GM23338 (cell line): Measurements from ENCODE around the gene MYNN. TPM values are rescaled to one million over a fixed set of nuclear protein-coding genes. Genes with fewer than 3 reads are reported as not detected.

Experiments
- ATAC-seq: fragments of 200-7000 bp; cut with Tn5 transposase; 3 replicates; pipeline ENCODE4 v1.9.1; 2020
- DNase-seq: peaks from one replicate; pipeline ENCODE4 v3.0.0-alpha.2; 2015; ENCODE audit warnings: low spot score
- H2AFZ ChIP-seq: fragments of 200-600 bp; sonication (generic); 2 replicates; pipeline ENCODE4 v1.8.0; 2016; ENCODE audit warnings: antibody characterized with exemption, mild to moderate bottlenecking, moderate library complexity
- H3F3A ChIP-seq: fragments of 200-600 bp; sonication (generic); replicated peaks from 2 replicates; pipeline ENCODE4 v1.8.0; 2017; ENCODE audit warnings: antibody characterized with exemption, mixed run types, low read depth
- H3K27ac ChIP-seq: fragments of 200-600 bp; sonication (generic); 2 replicates; pipeline ENCODE4 v1.6.1; 2016; ENCODE audit warnings: low read depth
- H3K27me3 ChIP-seq: fragments of 200-600 bp; sonication (generic); 2 replicates; pipeline ENCODE4 v1.8.0; 2016; ENCODE audit warnings: mild to moderate bottlenecking, mixed run types, moderate library complexity; ENCODE audit not compliant: insufficient read depth
- H3K36me3 ChIP-seq: fragments of 200-600 bp; sonication (generic); 2 replicates; pipeline ENCODE4 v1.8.0; 2016; ENCODE audit warnings: mild to moderate bottlenecking; ENCODE audit not compliant: insufficient read depth
- H3K4me1 ChIP-seq: fragments of 200-600 bp; sonication (generic); 2 replicates; pipeline ENCODE4 v1.8.0; 2016; ENCODE audit warnings: mild to moderate bottlenecking, moderate library complexity; ENCODE audit not compliant: insufficient read depth
- H3K4me2 ChIP-seq: fragments of 200-600 bp; sonication (generic); 2 replicates; pipeline ENCODE4 v1.7.1; 2017; ENCODE audit warnings: mixed run types
- H3K4me3 ChIP-seq: fragments of 200-600 bp; sonication (generic); 2 replicates; pipeline ENCODE4 v1.6.1; 2016; ENCODE audit warnings: mixed run types
- H3K79me2 ChIP-seq: fragments of 200-600 bp; sonication (generic); replicated peaks from 2 replicates; pipeline ENCODE4 v1.8.0; 2017; ENCODE audit warnings: mild to moderate bottlenecking; ENCODE audit not compliant: insufficient read depth
- H3K9me2 ChIP-seq: fragments of 200-600 bp; sonication (generic); 2 replicates; pipeline ENCODE4 v1.8.0; 2017; ENCODE audit not compliant: insufficient read depth
- H4K20me1 ChIP-seq: fragments of 200-600 bp; sonication (generic); replicated peaks from 2 replicates; pipeline ENCODE4 v1.8.0; 2017; ENCODE audit warnings: mild to moderate bottlenecking; ENCODE audit not compliant: insufficient read depth
- H3K27ac Mint-ChIP-seq: 2 replicates; pipeline ENCODE4 v1.8.0; 2020; ENCODE audit warnings: inconsistent platforms, mild to moderate bottlenecking, moderate library complexity, mixed read lengths
- H3K27me3 Mint-ChIP-seq: 3 replicates; pipeline ENCODE4 v1.8.0; 2022; ENCODE audit warnings: low read depth, mild to moderate bottlenecking, moderate library complexity, mixed read lengths, inconsistent platforms; ENCODE audit not compliant: insufficient read depth, poor library complexity
- H3K36me3 Mint-ChIP-seq: 3 replicates; pipeline ENCODE4 v1.8.0; 2021; ENCODE audit warnings: low read depth, mild to moderate bottlenecking, inconsistent platforms, moderate library complexity, mixed read lengths
- H3K4me1 Mint-ChIP-seq: 3 replicates; pipeline ENCODE4 v1.8.0; 2020; ENCODE audit warnings: mild to moderate bottlenecking, inconsistent platforms, mixed read lengths
- H3K4me3 Mint-ChIP-seq: 3 replicates; pipeline ENCODE4 v1.8.0; 2021; ENCODE audit warnings: moderate library complexity, mild to moderate bottlenecking, inconsistent platforms, mixed read lengths
- H3K9me3 Mint-ChIP-seq: 3 replicates; pipeline ENCODE4 v1.8.0; 2020; ENCODE audit warnings: moderate library complexity, mild to moderate bottlenecking, inconsistent platforms, mixed read lengths
- NANOG ChIP-seq: IDR thresholded peaks from 2 replicates; pipeline ENCODE4 v1.6.1; 2016; ENCODE audit warnings: antibody characterized with exemption, borderline replicate concordance
- REST ChIP-seq: IDR thresholded peaks from one replicate; pipeline ENCODE4 v1.6.1; 2018; ENCODE audit warnings: antibody characterized with exemption; ENCODE audit not compliant: unreplicated experiment
- STAT1 ChIP-seq: IDR thresholded peaks from one replicate; pipeline ENCODE4 v1.6.1; 2016; ENCODE audit warnings: antibody characterized with exemption; ENCODE audit not compliant: unreplicated experiment
- polyA plus RNA-seq: library from polyadenylated mRNA; unstranded; fragments of >200 nt; fragmentation: Nextera tagmentation; extraction: Ambion mirVana; gene quantifications from 2 replicates; pipeline ENCODE4 v1.2.1, GENCODE V29; 2016
- total RNA-seq: library from RNA; depleted of rRNA; stranded (reverse); fragments of >200 nt; shearing (Covaris generic); gene quantifications from 2 replicates; pipeline ENCODE4 v1.2.3, GENCODE V29; 2014
- TF ChIP-seq, protein P1 (sequence below): fragments of 250-450 bp; sonication (Bioruptor Pico); IDR thresholded peaks from 2 replicates; pipeline ENCODE4 v1.5.0; 2020; ENCODE audit warnings: mild to moderate bottlenecking, moderate library complexity

MYNN gene
- total and polyA plus RNA-seq, 2 experiments from 2014 or later: 14.2 to 19.4 TPM

- Mint-ChIP-seq H3K27ac (no peak overlapping the region), H3K4me1 (peaks cover 25% of the 10 kb centered on the region), H3K36me3 (no peaks in the 10 kb centered on the region), H3K9me3 (peaks cover 4% of the 10 kb centered on the region; the same call in 1 of the 3 replicates), H3K27me3 (peaks cover 15% of the 10 kb centered on the region), H3K4me3 (no peak overlapping the region)
- no peak overlapping the region for H3K4me3 ChIP-seq
- H3K27me3 ChIP-seq: peaks cover 6% of the 10 kb centered on the region; the same call in 1 of the 2 replicates
- no peaks in the 10 kb centered on the region for H3K36me3 ChIP-seq
- H3K4me2 ChIP-seq: no peak overlapping the region
- ATAC-seq (no peak), DNase-seq (no peak)
- no peak overlapping the region for H3K27ac ChIP-seq
- TF ChIP-seq STAT1: no peak
- no peak for TF ChIP-seq REST
- TF ChIP-seq NANOG: no peak
- TF ChIP-seq, protein P1, sequence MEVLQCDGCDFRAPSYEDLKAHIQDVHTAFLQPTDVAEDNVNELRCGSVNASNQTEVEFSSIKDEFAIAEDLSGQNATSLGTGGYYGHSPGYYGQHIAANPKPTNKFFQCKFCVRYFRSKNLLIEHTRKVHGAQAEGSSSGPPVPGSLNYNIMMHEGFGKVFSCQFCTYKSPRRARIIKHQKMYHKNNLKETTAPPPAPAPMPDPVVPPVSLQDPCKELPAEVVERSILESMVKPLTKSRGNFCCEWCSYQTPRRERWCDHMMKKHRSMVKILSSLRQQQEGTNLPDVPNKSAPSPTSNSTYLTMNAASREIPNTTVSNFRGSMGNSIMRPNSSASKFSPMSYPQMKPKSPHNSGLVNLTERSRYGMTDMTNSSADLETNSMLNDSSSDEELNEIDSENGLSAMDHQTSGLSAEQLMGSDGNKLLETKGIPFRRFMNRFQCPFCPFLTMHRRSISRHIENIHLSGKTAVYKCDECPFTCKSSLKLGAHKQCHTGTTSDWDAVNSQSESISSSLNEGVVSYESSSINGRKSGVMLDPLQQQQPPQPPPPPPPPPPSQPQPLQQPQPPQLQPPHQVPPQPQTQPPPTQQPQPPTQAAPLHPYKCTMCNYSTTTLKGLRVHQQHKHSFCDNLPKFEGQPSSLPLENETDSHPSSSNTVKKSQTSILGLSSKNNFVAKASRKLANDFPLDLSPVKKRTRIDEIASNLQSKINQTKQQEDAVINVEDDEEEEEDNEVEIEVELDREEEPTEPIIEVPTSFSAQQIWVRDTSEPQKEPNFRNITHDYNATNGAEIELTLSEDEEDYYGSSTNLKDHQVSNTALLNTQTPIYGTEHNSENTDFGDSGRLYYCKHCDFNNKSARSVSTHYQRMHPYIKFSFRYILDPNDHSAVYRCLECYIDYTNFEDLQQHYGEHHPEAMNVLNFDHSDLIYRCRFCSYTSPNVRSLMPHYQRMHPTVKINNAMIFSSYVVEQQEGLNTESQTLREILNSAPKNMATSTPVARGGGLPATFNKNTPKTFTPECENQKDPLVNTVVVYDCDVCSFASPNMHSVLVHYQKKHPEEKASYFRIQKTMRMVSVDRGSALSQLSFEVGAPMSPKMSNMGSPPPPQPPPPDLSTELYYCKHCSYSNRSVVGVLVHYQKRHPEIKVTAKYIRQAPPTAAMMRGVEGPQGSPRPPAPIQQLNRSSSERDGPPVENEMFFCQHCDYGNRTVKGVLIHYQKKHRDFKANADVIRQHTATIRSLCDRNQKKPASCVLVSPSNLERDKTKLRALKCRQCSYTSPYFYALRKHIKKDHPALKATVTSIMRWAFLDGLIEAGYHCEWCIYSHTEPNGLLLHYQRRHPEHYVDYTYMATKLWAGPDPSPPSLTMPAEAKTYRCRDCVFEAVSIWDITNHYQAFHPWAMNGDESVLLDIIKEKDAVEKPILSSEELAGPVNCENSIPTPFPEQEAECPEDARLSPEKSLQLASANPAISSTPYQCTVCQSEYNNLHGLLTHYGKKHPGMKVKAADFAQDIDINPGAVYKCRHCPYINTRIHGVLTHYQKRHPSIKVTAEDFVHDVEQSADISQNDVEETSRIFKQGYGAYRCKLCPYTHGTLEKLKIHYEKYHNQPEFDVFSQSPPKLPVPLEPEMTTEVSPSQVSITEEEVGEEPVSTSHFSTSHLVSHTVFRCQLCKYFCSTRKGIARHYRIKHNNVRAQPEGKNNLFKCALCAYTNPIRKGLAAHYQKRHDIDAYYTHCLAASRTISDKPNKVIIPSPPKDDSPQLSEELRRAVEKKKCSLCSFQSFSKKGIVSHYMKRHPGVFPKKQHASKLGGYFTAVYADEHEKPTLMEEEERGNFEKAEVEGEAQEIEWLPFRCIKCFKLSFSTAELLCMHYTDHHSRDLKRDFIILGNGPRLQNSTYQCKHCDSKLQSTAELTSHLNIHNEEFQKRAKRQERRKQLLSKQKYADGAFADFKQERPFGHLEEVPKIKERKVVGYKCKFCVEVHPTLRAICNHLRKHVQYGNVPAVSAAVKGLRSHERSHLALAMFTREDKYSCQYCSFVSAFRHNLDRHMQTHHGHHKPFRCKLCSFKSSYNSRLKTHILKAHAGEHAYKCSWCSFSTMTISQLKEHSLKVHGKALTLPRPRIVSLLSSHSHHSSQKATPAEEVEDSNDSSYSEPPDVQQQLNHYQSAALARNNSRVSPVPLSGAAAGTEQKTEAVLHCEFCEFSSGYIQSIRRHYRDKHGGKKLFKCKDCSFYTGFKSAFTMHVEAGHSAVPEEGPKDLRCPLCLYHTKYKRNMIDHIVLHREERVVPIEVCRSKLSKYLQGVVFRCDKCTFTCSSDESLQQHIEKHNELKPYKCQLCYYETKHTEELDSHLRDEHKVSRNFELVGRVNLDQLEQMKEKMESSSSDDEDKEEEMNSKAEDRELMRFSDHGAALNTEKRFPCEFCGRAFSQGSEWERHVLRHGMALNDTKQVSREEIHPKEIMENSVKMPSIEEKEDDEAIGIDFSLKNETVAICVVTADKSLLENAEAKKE (CRISPR knock-in tag): no peak
- H3K9me2 ChIP-seq: no peaks in the 10 kb centered on the region
- no peaks in the 10 kb centered on the region for H4K20me1 ChIP-seq
- H3F3A ChIP-seq: no peaks in the 10 kb centered on the region
- H2AFZ ChIP-seq: no peak overlapping the region
- H3K79me2 ChIP-seq: no peaks in the 10 kb centered on the region
- H3K4me1 ChIP-seq: peaks cover 20% of the 10 kb centered on the region
Observed at GRCh38 chr3:169809230-169809795, 36.1 kb downstream of the MYNN start.
